Fibroblast of the aortic adventitia (primary cell): ENCODE results near the gene HARBI1. TPM values are rescaled to one million over a fixed set of nuclear protein-coding genes. Genes with fewer than 3 reads are reported as not detected.

Experiments
- DNase-seq: peaks from one replicate; pipeline ENCODE4 v3.0.0-alpha.2; 2010; ENCODE audit warnings: low read depth
- H3K4me3 ChIP-seq: 2 replicates; pipeline ENCODE4 v1.5.1; 2011; ENCODE audit warnings: low read depth, mild to moderate bottlenecking, control low read depth, low read length, moderate library complexity
- total RNA-seq: library from RNA; depleted of rRNA; stranded (reverse); fragments of >200 nt; gene quantifications from 2 replicates; pipeline ENCODE4 v1.2.3, GENCODE V29; 2012; ENCODE audit warnings: low replicate concordance
- TF ChIP-seq, protein P1 (sequence below): IDR thresholded peaks from 2 replicates; pipeline ENCODE4 v1.5.1; 2011; ENCODE audit warnings: mild to moderate bottlenecking, low read length, control low read depth, inconsistent platforms; ENCODE audit not compliant: insufficient read depth

Gene HARBI1
- total RNA-seq, 1 donor: 4.5 TPM

DNA sequence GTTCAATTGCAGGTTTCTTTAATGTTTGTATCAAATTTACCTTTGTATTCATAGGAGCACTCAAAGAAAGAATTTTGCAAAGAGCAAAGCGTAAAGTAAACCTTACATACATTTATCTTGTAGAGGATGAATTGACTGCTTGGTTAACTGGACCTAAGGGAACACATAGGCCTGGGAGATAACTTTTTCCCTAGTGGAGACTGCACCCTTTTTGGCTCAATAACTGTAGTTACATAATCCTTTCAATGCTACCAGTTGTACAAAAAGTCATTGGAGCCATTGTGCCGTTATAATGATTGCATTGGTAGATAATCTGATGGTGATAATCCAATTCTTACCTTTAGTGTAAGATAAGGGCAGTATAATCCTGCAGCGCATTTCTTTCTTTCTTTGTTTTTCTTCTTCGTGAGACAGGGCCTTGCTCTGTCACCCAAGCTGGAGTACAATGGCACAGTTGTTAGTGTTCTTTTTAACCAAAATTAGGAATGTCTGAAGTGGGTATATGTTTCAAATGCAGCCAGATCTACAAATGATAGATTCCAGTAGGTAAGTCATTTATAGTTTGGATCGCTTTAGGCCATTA, 18.6 kb upstream of the HARBI1 start:
- no peak overlapping the region for H3K4me3 ChIP-seq
- no peak for DNase-seq
- TF ChIP-seq, protein P1, sequence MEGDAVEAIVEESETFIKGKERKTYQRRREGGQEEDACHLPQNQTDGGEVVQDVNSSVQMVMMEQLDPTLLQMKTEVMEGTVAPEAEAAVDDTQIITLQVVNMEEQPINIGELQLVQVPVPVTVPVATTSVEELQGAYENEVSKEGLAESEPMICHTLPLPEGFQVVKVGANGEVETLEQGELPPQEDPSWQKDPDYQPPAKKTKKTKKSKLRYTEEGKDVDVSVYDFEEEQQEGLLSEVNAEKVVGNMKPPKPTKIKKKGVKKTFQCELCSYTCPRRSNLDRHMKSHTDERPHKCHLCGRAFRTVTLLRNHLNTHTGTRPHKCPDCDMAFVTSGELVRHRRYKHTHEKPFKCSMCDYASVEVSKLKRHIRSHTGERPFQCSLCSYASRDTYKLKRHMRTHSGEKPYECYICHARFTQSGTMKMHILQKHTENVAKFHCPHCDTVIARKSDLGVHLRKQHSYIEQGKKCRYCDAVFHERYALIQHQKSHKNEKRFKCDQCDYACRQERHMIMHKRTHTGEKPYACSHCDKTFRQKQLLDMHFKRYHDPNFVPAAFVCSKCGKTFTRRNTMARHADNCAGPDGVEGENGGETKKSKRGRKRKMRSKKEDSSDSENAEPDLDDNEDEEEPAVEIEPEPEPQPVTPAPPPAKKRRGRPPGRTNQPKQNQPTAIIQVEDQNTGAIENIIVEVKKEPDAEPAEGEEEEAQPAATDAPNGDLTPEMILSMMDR: no peak

DNA sequence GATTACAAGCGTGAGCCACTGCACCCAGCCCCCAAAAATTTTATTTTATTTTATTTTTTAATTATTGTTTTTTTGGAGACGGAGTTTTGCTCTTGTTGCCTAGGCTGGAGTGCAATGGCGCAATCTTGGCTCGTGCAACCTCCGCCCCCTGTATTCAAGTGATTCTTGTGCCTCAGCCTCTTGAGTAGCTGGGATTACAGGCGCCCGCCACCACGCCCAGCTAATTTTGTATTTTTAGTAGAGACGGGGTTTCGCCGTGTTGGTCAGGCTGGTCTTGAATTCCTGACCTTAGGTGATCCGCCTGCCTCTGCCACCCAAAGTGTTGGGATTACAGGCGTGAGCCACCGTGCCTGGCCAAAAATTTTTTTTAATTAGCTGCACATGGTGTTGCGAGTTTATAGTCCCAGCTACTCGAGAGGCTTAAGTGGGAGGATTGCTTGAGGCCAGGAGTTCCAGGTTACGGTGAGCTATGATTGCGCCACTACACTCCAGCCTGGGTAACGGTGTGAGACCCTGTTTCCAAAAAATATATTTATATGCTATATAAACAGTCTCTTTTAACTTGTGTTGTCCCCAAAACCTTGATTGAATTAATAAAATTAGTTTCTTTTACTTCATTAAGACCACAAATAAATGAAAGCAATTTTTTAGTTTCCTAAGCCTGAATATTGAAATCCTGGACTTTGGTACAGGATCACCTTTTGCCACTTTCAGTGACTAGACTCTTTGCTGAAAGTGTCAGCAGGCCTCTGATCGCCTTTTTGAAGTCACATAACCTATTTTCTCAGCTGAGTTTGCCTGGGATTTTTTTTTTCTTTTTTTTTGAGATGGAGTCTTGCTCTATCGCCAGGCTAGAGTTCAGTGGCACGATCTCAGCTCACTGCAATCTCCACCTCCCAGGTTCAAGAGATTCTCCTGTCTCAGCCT, 16.5 kb upstream of the HARBI1 start:
- no peak overlapping the region for H3K4me3 ChIP-seq
- DNase-seq: no peak
- TF ChIP-seq, protein P1: no peak

- TF ChIP-seq, protein P1: no peak
- H3K4me3 ChIP-seq: no peak overlapping the region
- no peak for DNase-seq
Measured at GRCh38 chr11:46632502-46632901, 15.5 kb upstream of the HARBI1 start.

DNA sequence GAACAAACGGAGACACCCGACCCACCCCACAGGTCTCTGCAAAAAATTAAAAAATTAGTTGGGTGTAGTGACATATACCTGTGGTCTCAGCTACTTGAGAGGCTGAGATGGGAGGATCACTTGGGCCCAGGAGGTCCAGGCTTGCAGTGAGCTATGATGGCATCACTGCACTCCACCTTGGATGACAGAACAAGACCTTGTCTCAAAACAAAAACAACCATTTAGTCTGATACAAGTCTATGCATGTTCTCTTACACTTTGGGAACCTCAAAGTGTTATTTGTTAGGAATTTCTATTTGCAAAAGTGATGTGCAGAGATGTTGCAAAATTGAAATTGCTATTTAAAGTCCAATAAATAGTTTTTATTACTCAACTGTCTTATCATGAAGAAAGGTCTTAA, 14.6 kb upstream of the HARBI1 start:
- TF ChIP-seq, protein P1: no peak
- no peak overlapping the region for H3K4me3 ChIP-seq
- DNase-seq: no peak

GRCh38 chr11:46630237-46630636, 13.2 kb upstream of the HARBI1 start:
- DNase-seq: no peak
- H3K4me3 ChIP-seq: no peak overlapping the region
- TF ChIP-seq, protein P1: no peak

GRCh38 chr11:46628961-46629360, 11.9 kb upstream of the HARBI1 start:
- no peak for DNase-seq
- TF ChIP-seq, protein P1: no peak
- no peak overlapping the region for H3K4me3 ChIP-seq
